ENCODE measurements around the gene PIGK.
"Not testable (repeated sequence)": the region's sequence is repeated elsewhere in the genome, so short reads cannot be mapped to it uniquely, and the experiment has no call there.

PIGK gene

GRCh38 chr1:77188770-77189169, 30.5 kb downstream of the PIGK start:
- no peaks in the 10 kb centered on the region for H3K4me1 ChIP-seq (ENCODE audit: control insufficient read depth, insufficient read depth, low read length)
- H3K4me3 ChIP-seq (ENCODE audit: low read length), result no peak overlapping the region
- H3K9me3 ChIP-seq (replicated peaks; ENCODE audit: low read length), result no peaks in the 10 kb centered on the region
- H3K9ac ChIP-seq (ENCODE audit: low read depth, low read length), result no peak overlapping the region
- H3K4me2 ChIP-seq (ENCODE audit: low read length), result no peak overlapping the region
- peaks cover 4% of the 10 kb centered on the region for H3K36me3 ChIP-seq (ENCODE audit: insufficient read depth, low read length)
- H3K27me3 ChIP-seq (ENCODE audit: control insufficient read depth, insufficient read depth, low read length), result no peaks in the 10 kb centered on the region

- not testable (repeated sequence) for H3K4me3 ChIP-seq (ENCODE audit: low read length); H3K36me3 ChIP-seq (ENCODE audit: insufficient read depth, low read length); H3K9me3 ChIP-seq (replicated peaks; ENCODE audit: low read length); H3K4me2 ChIP-seq (ENCODE audit: low read length); H3K27me3 ChIP-seq (ENCODE audit: control insufficient read depth, insufficient read depth, low read length); H3K4me1 ChIP-seq (ENCODE audit: control insufficient read depth, insufficient read depth, low read length); H3K9ac ChIP-seq (ENCODE audit: low read depth, low read length)
These were observed 32.3 kb downstream of the PIGK start for GRCh38 chr1:77186907-77187306.

GRCh38 chr1:77182083-77182482, 37.1 kb downstream of the PIGK start:
- H3K4me3 ChIP-seq (ENCODE audit: low read length), result no peak overlapping the region
- no peak overlapping the region for H3K4me2 ChIP-seq (ENCODE audit: low read length)
- H3K9me3 ChIP-seq (replicated peaks; ENCODE audit: low read length), result no peaks in the 10 kb centered on the region
- H3K27me3 ChIP-seq (ENCODE audit: control insufficient read depth, insufficient read depth, low read length), result no peaks in the 10 kb centered on the region
- H3K4me1 ChIP-seq (ENCODE audit: control insufficient read depth, insufficient read depth, low read length), result no peaks in the 10 kb centered on the region
- no peak overlapping the region for H3K9ac ChIP-seq (ENCODE audit: low read depth, low read length)
- peaks cover 2% of the 10 kb centered on the region for H3K36me3 ChIP-seq (ENCODE audit: insufficient read depth, low read length)

- H3K36me3 ChIP-seq (ENCODE audit: insufficient read depth, low read length), result peaks cover 4% of the 10 kb centered on the region
- H3K27me3 ChIP-seq (ENCODE audit: control insufficient read depth, insufficient read depth, low read length), result no peaks in the 10 kb centered on the region
- peaks cover 5% of the 10 kb centered on the region for H3K9me3 ChIP-seq (replicated peaks; ENCODE audit: low read length)
- no peak overlapping the region for H3K4me3 ChIP-seq (ENCODE audit: low read length)
- no peaks in the 10 kb centered on the region for H3K4me1 ChIP-seq (ENCODE audit: control insufficient read depth, insufficient read depth, low read length)
- no peak overlapping the region for H3K4me2 ChIP-seq (ENCODE audit: low read length)
- no peak overlapping the region for H3K9ac ChIP-seq (ENCODE audit: low read depth, low read length)
These were observed 39.6 kb downstream of the PIGK start for GRCh38 chr1:77179632-77180031.

- peaks cover 5% of the 10 kb centered on the region for H3K9me3 ChIP-seq (replicated peaks; ENCODE audit: low read length)
- H3K9ac ChIP-seq (ENCODE audit: low read depth, low read length), result no peak overlapping the region
- peaks cover 5% of the 10 kb centered on the region for H3K4me1 ChIP-seq (ENCODE audit: control insufficient read depth, insufficient read depth, low read length)
- no peak overlapping the region for H3K4me3 ChIP-seq (ENCODE audit: low read length)
- no peaks in the 10 kb centered on the region for H3K27me3 ChIP-seq (ENCODE audit: control insufficient read depth, insufficient read depth, low read length)
- H3K4me2 ChIP-seq (ENCODE audit: low read length), result no peak overlapping the region
- peaks cover 4% of the 10 kb centered on the region for H3K36me3 ChIP-seq (ENCODE audit: insufficient read depth, low read length)
These were observed 43.9 kb downstream of the PIGK start for GRCh38 chr1:77175230-77175844.

- Histone ChIP-seq H3K9ac (ENCODE audit: low read depth, low read length) (peak overlapping the region; percentile 0), H3K4me1 (ENCODE audit: control insufficient read depth, insufficient read depth, low read length) (peaks cover 13% of the 10 kb centered on the region), H3K9me3 (replicated peaks; ENCODE audit: low read length) (peaks cover 5% of the 10 kb centered on the region), H3K27me3 (ENCODE audit: control insufficient read depth, insufficient read depth, low read length) (no peaks in the 10 kb centered on the region), H3K4me3 (ENCODE audit: low read length) (no peak overlapping the region), H3K4me2 (ENCODE audit: low read length) (peak overlapping the region; percentile 24), H3K36me3 (ENCODE audit: insufficient read depth, low read length) (no peaks in the 10 kb centered on the region)
These were observed 48.5 kb downstream of the PIGK start for GRCh38 chr1:77170687-77171086.

- Histone ChIP-seq H3K4me1 (ENCODE audit: control insufficient read depth, insufficient read depth, low read length) (peaks cover 13% of the 10 kb centered on the region), H3K9me3 (replicated peaks; ENCODE audit: low read length) (no peaks in the 10 kb centered on the region), H3K4me3 (ENCODE audit: low read length) (no peak overlapping the region), H3K4me2 (ENCODE audit: low read length) (no peak overlapping the region), H3K27me3 (ENCODE audit: control insufficient read depth, insufficient read depth, low read length) (no peaks in the 10 kb centered on the region), H3K9ac (ENCODE audit: low read depth, low read length) (no peak overlapping the region), H3K36me3 (ENCODE audit: insufficient read depth, low read length) (no peaks in the 10 kb centered on the region)
These were observed 50.9 kb downstream of the PIGK start for GRCh38 chr1:77168358-77168757.

GRCh38 chr1:77164434-77164944, 54.7 kb downstream of the PIGK start:
- Histone ChIP-seq H3K4me1 (ENCODE audit: control insufficient read depth, insufficient read depth, low read length) (peaks cover 5% of the 10 kb centered on the region), H3K4me2 (ENCODE audit: low read length) (no peak overlapping the region), H3K27me3 (ENCODE audit: control insufficient read depth, insufficient read depth, low read length) (no peaks in the 10 kb centered on the region), H3K36me3 (ENCODE audit: insufficient read depth, low read length) (peaks cover 2% of the 10 kb centered on the region), H3K9me3 (replicated peaks; ENCODE audit: low read length) (no peaks in the 10 kb centered on the region), H3K4me3 (ENCODE audit: low read length) (no peak overlapping the region), H3K9ac (ENCODE audit: low read depth, low read length) (no peak overlapping the region)

GRCh38 chr1:77159706-77160105, 59.5 kb downstream of the PIGK start:
- H3K4me2 ChIP-seq (ENCODE audit: low read length); H3K9ac ChIP-seq (ENCODE audit: low read depth, low read length); H3K36me3 ChIP-seq (ENCODE audit: insufficient read depth, low read length); H3K27me3 ChIP-seq (ENCODE audit: control insufficient read depth, insufficient read depth, low read length); H3K9me3 ChIP-seq (replicated peaks; ENCODE audit: low read length); H3K4me3 ChIP-seq (ENCODE audit: low read length); H3K4me1 ChIP-seq (ENCODE audit: control insufficient read depth, insufficient read depth, low read length): not testable (repeated sequence)

- Histone ChIP-seq H3K36me3 (ENCODE audit: insufficient read depth, low read length) (peaks cover 5% of the 10 kb centered on the region), H3K4me2 (ENCODE audit: low read length) (no peak overlapping the region)
These were observed 63.0 kb downstream of the PIGK start for GRCh38 chr1:77156214-77156613.

GRCh38 chr1:77146270-77146669, 73.0 kb downstream of the PIGK start:
- Histone ChIP-seq H3K36me3 (ENCODE audit: insufficient read depth, low read length) (no peaks in the 10 kb centered on the region), H3K9ac (ENCODE audit: low read depth, low read length) (no peak overlapping the region), H3K4me3 (ENCODE audit: low read length) (no peak overlapping the region), H3K9me3 (replicated peaks; ENCODE audit: low read length) (no peaks in the 10 kb centered on the region), H3K4me2 (ENCODE audit: low read length) (no peak overlapping the region), H3K27me3 (ENCODE audit: control insufficient read depth, insufficient read depth, low read length) (no peaks in the 10 kb centered on the region), H3K4me1 (ENCODE audit: control insufficient read depth, insufficient read depth, low read length) (no peaks in the 10 kb centered on the region)

More at GRCh38 chr1:77156214-77156613, 63.0 kb downstream of the PIGK start:
- Histone ChIP-seq H3K4me3 (ENCODE audit: low read length) (no peak overlapping the region), H3K4me1 (ENCODE audit: control insufficient read depth, insufficient read depth, low read length) (no peaks in the 10 kb centered on the region), H3K9me3 (replicated peaks; ENCODE audit: low read length) (no peaks in the 10 kb centered on the region), H3K27me3 (ENCODE audit: control insufficient read depth, insufficient read depth, low read length) (no peaks in the 10 kb centered on the region), H3K9ac (ENCODE audit: low read depth, low read length) (no peak overlapping the region)

GRCh38 chr1:77143529-77144121, 75.6 kb downstream of the PIGK start:
- Histone ChIP-seq H3K9me3 (replicated peaks; ENCODE audit: low read length) (no peaks in the 10 kb centered on the region), H3K27me3 (ENCODE audit: control insufficient read depth, insufficient read depth, low read length) (no peaks in the 10 kb centered on the region), H3K4me3 (ENCODE audit: low read length) (no peak overlapping the region), H3K36me3 (ENCODE audit: insufficient read depth, low read length) (no peaks in the 10 kb centered on the region), H3K4me2 (ENCODE audit: low read length) (no peak overlapping the region), H3K4me1 (ENCODE audit: control insufficient read depth, insufficient read depth, low read length) (no peaks in the 10 kb centered on the region), H3K9ac (ENCODE audit: low read depth, low read length) (no peak overlapping the region)

All from skeletal muscle satellite cell (primary cell).